ENCODE data around the gene ROBO2.

Gene ROBO2

DNA sequence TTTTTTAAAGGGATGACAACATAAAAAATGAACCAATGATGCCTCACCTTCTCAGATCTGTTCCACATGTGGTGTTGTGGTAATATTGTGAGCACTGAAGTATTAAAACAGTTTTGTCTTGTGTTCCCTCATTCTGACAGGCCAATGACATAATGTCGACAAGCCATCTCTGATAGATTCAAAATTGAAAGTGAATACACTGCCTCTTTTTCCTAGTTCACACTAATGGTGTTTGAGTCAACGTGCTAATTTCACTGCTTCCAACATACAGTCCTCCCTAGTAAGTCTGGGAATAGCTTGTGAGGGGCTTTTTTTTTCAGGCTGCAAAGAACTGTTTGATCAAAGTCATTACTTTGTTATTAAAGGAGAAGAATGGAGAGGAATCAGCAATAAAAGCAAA, 82.8 kb downstream of the ROBO2 start (continued):
- TF ChIP-seq ZNF426 (tag by site-specific recombination; IDR thresholded peaks at IDR 0.05) = no peak
- no peak for TF ChIP-seq SP2 (tag by site-specific recombination; IDR thresholded peaks at IDR 0.05)
- no peak for TF ChIP-seq ZSCAN30 (tag by site-specific recombination; IDR thresholded peaks at IDR 0.05)
- TF ChIP-seq ZNF585B (tag by site-specific recombination; IDR thresholded peaks at IDR 0.05) = no peak

DNA sequence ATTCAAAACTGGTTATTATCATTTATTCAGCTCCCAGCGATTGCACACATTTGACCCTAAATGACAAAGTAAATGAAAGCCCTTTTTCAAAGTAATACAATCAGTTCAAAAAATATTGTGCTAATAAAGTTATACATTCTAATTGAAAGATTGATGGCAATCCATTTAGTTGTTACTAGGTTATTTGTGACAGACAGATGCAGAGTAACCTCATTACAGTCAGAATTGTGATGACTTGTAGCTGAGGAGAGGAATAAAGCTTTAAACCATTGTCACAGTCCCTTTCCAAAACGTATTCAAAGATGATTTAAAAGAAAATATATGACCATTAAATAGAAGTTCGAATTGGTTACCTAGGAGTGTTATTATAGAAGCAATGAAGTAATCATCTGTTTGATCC, 86.1 kb downstream of the ROBO2 start:
- H3K36me3 ChIP-seq (ENCODE audit: control insufficient read depth in 2 of 2, insufficient read depth in 1 of 2, low read length in 2 of 2) = no peaks in the 10 kb centered on the region
- no peak overlapping the region for H3K27ac ChIP-seq (ENCODE audit: extremely low read depth, low read depth, low read length)
- POLR2A ChIA-PET = no interaction called here
- no peak overlapping the region for H3K4me3 ChIP-seq (ENCODE audit: low read depth, low read length)
- no peak for TF ChIP-seq ZNF664 (tag by site-specific recombination; IDR thresholded peaks at IDR 0.05)
- TF ChIP-seq, protein P1, sequence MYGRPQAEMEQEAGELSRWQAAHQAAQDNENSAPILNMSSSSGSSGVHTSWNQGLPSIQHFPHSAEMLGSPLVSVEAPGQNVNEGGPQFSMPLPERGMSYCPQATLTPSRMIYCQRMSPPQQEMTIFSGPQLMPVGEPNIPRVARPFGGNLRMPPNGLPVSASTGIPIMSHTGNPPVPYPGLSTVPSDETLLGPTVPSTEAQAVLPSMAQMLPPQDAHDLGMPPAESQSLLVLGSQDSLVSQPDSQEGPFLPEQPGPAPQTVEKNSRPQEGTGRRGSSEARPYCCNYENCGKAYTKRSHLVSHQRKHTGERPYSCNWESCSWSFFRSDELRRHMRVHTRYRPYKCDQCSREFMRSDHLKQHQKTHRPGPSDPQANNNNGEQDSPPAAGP (tag by site-specific recombination; IDR thresholded peaks at IDR 0.05) = no peak
- TF ChIP-seq, protein P2, sequence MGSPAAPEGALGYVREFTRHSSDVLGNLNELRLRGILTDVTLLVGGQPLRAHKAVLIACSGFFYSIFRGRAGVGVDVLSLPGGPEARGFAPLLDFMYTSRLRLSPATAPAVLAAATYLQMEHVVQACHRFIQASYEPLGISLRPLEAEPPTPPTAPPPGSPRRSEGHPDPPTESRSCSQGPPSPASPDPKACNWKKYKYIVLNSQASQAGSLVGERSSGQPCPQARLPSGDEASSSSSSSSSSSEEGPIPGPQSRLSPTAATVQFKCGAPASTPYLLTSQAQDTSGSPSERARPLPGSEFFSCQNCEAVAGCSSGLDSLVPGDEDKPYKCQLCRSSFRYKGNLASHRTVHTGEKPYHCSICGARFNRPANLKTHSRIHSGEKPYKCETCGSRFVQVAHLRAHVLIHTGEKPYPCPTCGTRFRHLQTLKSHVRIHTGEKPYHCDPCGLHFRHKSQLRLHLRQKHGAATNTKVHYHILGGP (tag by site-specific recombination; IDR thresholded peaks at IDR 0.05) = no peak
- TF ChIP-seq ZNF202 (tag by site-specific recombination; IDR thresholded peaks at IDR 0.05; ENCODE audit: borderline replicate concordance) = no peak
- TF ChIP-seq ZNF660 (tag by site-specific recombination; IDR thresholded peaks at IDR 0.05) = no peak
- no peak for TF ChIP-seq SCRT1 (tag by site-specific recombination; IDR thresholded peaks at IDR 0.05; ENCODE audit: borderline replicate concordance)
- TF ChIP-seq ZNF777 (tag by site-specific recombination; IDR thresholded peaks at IDR 0.05; ENCODE audit: borderline replicate concordance) = no peak
- TF ChIP-seq ZXDB (tag by site-specific recombination; IDR thresholded peaks at IDR 0.05) = no peak
- no peak for TF ChIP-seq ZNF266 (tag by site-specific recombination; IDR thresholded peaks at IDR 0.05; ENCODE audit: low read depth)
- TF ChIP-seq, protein P3, sequence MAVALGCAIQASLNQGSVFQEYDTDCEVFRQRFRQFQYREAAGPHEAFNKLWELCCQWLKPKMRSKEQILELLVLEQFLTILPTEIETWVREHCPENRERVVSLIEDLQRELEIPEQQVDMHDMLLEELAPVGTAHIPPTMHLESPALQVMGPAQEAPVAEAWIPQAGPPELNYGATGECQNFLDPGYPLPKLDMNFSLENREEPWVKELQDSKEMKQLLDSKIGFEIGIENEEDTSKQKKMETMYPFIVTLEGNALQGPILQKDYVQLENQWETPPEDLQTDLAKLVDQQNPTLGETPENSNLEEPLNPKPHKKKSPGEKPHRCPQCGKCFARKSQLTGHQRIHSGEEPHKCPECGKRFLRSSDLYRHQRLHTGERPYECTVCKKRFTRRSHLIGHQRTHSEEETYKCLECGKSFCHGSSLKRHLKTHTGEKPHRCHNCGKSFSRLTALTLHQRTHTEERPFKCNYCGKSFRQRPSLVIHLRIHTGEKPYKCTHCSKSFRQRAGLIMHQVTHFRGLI (tag by site-specific recombination; IDR thresholded peaks at IDR 0.05) = no peak
- TF ChIP-seq, protein P4, sequence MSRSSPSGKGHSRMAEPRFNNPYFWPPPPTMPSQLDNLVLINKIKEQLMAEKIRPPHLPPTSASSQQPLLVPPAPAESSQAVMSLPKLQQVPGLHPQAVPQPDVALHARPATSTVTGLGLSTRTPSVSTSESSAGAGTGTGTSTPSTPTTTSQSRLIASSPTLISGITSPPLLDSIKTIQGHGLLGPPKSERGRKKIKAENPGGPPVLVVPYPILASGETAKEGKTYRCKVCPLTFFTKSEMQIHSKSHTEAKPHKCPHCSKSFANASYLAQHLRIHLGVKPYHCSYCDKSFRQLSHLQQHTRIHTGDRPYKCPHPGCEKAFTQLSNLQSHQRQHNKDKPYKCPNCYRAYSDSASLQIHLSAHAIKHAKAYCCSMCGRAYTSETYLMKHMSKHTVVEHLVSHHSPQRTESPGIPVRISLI (tag by site-specific recombination; IDR thresholded peaks at IDR 0.05) = no peak
- TF ChIP-seq, protein P5, sequence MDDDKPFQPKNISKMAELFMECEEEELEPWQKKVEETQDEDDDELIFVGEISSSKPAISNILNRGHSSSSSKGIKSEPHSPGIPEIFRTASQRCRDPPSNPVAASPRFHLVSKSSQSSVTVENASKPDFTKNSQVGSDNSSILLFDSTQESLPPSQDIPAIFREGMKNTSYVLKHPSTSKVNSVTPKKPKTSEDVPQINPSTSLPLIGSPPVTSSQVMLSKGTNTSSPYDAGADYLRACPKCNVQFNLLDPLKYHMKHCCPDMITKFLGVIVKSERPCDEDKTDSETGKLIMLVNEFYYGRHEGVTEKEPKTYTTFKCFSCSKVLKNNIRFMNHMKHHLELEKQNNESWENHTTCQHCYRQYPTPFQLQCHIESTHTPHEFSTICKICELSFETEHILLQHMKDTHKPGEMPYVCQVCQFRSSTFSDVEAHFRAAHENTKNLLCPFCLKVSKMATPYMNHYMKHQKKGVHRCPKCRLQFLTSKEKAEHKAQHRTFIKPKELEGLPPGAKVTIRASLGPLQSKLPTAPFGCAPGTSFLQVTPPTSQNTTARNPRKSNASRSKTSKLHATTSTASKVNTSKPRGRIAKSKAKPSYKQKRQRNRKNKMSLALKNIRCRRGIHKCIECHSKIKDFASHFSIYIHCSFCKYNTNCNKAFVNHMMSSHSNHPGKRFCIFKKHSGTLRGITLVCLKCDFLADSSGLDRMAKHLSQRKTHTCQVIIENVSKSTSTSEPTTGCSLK (tag by site-specific recombination; IDR thresholded peaks at IDR 0.05) = no peak
- no peak for TF ChIP-seq ZNF335 (tag by site-specific recombination; conservative IDR thresholded peaks at IDR 0.05)
- no peak for TF ChIP-seq ZNF529 (tag by site-specific recombination; IDR thresholded peaks at IDR 0.05; ENCODE audit: insufficient replicate concordance)
- CTCF ChIA-PET = no interaction called here
- H3K9me3 ChIP-seq (ENCODE audit: control insufficient read depth, insufficient read depth, low read depth, low read length) = no peaks in the 10 kb centered on the region
- no peaks in the 10 kb centered on the region for H3K4me1 ChIP-seq (ENCODE audit: control insufficient read depth, insufficient read depth, low read length)

Measured in HEK293 (cell line).